Measurements from ENCODE around the gene AOPEP.

The AOPEP gene

GRCh38 chr9:95077053-95077765 lies 350.7 kb downstream of the AOPEP start:
- DNase-seq: no peak

DNA sequence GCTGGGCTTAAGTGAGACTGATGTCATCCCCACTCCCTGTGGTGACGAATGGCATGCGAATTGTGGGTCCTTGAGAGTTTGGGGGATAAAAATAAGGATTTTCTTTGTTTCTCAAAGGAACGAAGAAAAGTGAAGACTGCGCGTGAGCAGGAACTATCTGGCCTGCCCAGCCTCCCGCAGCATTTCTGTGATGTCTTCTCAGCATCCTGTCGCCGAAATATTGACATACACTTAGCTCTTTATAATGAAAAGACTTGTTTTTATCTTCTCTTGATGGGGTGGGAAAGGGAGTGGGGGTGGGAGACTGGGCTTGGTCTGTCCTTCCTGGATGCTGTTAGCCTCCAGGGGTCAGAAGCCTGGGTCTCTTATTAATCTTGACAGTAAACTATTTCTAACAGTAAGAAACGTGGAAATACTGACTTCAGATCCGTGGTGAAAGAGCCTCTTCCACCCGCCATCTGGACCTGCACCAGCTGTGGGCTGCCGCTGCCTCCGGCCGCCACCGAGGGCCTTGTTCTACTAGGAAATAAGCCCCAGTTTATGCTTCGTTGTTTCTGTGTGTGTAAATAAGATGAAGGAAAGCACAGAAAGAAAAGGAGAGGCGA lies 351.4 kb downstream of the AOPEP start:
- no peak for DNase-seq

GRCh38 chr9:95078511-95078910 lies 352.0 kb downstream of the AOPEP start:
- no peak for DNase-seq

GRCh38 chr9:95078939-95079338 lies 352.4 kb downstream of the AOPEP start:
- DNase-seq: no peak

- DNase-seq: no peak
Measured at GRCh38 chr9:95079461-95079860, 353.0 kb downstream of the AOPEP start.

GRCh38 chr9:95080961-95081647 lies 354.6 kb downstream of the AOPEP start:
- no peak for DNase-seq

DNA sequence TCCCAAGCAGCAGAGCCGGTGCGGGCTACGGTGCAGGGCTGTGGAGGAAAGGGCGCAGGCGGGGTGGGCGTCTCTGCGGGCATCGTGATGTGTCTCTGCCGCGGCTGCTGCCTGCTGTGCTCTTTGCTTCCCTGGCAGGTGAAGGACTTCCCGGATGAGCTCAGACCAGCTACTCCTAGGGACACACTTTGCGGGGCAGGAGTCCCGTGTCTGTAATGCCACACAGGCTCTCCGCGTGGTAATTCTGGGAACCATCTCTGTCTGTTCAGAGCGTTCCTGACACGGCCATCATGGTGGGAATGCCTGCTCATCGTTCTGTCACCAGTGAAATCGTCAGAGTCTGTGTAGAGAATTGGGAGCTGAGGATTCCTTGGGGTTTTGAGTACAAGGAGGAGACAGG lies 355.5 kb downstream of the AOPEP start:
- DNase-seq: no peak

GRCh38 chr9:95082401-95083084 lies 356.0 kb downstream of the AOPEP start:
- no peak for DNase-seq

- DNase-seq: no peak
Measured at GRCh38 chr9:95083086-95083768, 356.7 kb downstream of the AOPEP start.

- DNase-seq: no peak
Measured at GRCh38 chr9:95084254-95084934, 357.9 kb downstream of the AOPEP start.

DNA sequence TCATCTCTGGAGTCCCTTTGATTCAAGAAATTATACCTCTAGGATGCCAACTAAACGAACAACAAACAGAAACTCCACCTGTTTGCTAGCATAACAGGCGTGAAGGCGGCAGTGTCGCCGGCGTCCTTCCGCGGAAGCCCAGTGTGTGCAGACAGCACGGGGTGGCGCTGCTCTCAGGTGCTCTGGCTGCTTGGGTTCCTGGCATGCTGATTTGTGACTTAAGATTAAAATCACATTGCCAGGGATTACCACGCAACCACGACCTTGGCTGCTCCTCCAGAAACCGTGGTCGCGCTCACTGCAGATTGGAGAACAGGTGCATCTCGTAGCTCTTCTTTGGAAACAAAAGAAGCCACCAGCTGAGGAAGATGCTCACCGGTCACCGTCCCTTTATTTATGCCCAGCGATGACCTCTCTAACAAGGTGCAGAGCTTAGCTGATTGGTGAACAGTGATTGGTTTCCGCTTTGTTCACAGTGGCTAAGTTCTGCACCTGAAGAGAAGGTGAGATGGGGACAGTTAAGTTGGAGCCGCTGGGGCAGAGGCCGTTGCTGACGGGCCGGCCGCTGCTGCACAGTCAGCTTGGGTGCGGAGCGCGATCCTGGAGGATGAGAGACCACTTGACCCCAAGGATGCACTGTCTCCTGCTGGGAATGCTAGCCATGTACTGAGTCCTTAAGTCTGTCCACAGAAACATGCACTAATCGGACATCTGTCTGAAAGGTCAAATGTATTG lies 358.7 kb downstream of the AOPEP start:
- DNase-seq: no peak

GRCh38 chr9:95085861-95086563 lies 359.5 kb downstream of the AOPEP start:
- DNase-seq: no peak

DNA sequence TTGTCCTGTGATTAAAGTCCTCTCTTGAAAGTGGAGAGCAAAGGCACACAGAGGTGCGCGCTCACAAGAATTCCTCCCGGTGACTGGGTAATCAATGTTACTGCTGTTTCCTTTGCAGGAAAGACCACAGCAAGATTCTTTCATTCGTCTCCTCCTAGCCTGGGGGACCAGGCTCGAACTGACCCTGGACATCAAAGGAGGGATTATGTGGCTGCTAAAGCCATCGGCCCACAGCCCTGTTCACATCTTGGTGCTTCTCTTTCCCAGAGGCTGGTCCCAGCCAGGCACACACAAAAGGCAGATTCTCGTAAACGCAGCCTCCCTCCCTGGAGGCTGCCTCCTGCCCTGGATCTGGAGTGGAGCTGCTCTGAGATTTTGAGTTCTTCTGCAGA lies 360.1 kb downstream of the AOPEP start:
- DNase-seq: no peak

- no peak for DNase-seq
Measured at GRCh38 chr9:95087659-95088242, 361.3 kb downstream of the AOPEP start.

GRCh38 chr9:95088421-95089161 lies 362.1 kb downstream of the AOPEP start:
- DNase-seq: no peak

DNA sequence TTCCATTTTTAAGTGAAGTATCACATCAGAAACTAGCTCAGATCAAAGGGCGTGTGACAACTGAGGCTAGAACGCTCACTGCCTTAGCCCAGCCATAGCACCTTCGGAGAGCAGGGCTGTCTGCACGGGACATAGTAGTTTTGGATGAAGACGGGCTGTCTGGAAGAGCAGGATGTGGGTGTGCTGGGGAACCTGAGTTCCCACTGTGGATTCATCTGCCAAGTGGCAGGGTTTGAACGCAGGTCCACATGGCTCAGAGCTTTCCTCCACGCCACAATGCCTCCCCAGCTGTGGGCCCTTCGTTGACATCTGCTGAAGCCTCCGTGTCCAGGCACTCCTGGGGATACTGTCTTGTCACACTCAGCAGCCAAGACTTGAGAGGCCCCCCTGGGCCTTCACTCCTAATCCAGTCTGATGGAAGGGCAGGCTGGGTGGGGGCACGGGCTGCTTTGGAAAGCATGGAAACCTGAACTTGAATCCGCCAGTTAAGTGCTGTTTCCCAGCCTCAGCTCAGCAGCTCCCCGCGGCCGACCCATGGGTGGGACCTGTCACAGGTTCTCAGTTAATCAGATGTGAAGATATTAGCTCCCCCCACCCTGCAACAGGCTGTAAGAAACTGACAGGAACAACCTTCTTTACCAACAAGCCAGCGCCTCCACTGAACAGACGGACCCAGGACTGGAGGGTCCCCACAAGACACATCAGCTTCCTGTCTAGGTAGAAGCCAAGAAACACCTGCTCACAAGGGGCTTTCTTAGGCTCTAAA lies 362.9 kb downstream of the AOPEP start:
- DNase-seq: no peak

GRCh38 chr9:95090023-95090791 lies 363.7 kb downstream of the AOPEP start:
- DNase-seq: no peak

DNA sequence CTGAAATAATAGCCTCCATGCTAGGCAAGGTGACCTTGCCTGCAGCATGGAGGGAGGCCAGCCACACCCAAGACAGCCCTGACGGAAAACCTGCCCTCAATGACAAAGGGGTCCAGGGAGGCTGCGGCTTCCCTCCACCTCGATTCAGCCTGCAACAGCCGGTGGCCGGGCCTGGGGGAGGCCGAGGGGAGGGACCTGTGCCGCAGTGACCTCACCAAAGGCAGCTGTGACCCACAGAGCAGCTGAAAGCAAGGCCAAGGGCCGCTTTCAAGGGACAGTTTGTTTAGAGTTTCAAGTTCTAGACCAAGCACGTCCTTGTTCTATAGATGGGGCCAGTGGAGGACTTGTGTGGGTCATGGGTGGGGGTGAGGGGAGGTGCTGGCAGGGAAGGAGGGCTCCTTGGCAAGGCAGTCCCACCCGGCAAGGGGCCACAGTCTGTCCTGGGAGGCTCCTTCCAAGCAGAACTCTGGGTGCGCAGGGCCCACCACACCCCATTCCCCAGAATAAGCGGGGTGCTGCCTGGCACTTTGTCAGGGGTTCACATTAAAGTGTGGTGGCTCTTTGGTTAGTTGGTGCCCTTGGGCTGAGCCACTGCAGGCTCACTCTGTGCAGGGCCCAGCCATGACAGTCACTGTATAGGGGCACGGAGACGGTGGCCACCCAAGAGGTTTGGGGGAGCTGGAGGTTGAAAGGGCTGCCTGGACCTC lies 364.5 kb downstream of the AOPEP start:
- no peak for DNase-seq

Data from stimulated activated CD8-positive, alpha-beta memory T cell treated with anti-CD3 and anti-CD28 coated beads, Interleukin-4, amount 100 ng/mL, for 48 hours (primary cell).